DND-41 (cell line): ENCODE measurements around the gene TTLL7.

ENCODE experiments used
- ATAC-seq: fragments of 200-7000 bp; cut with Tn5 transposase; 3 replicates; pipeline ENCODE4 v1.9.1; 2021; ENCODE audit warnings: low read depth; ENCODE audit not compliant: insufficient read depth
- DNase-seq: peaks from one replicate; pipeline ENCODE4 v3.0.0-alpha.2; 2020
- H2AFZ ChIP-seq: 2 replicates; pipeline ENCODE4 v1.6.0; 2012; ENCODE audit warnings: low read depth, low read length
- H3K27ac ChIP-seq: 2 replicates; pipeline ENCODE4 v1.5.1; 2012; ENCODE audit warnings: low read length, inconsistent platforms
- H3K27me3 ChIP-seq: fragments of 200-600 bp; sonication (generic); 2 replicates; pipeline ENCODE4 v1.6.0; 2012; ENCODE audit warnings: low read length, mild to moderate bottlenecking, inconsistent platforms; ENCODE audit not compliant: insufficient read depth, poor library complexity
- H3K36me3 ChIP-seq: 2 replicates; pipeline ENCODE4 v1.5.1; 2012; ENCODE audit warnings: low read length, inconsistent platforms; ENCODE audit not compliant: insufficient read depth
- H3K4me1 ChIP-seq: 2 replicates; pipeline ENCODE4 v1.5.1; 2012; ENCODE audit warnings: mild to moderate bottlenecking, low read length; ENCODE audit not compliant: insufficient read depth
- H3K4me2 ChIP-seq: 2 replicates; pipeline ENCODE4 v1.6.0; 2012; ENCODE audit warnings: mild to moderate bottlenecking, moderate library complexity, low read length, inconsistent platforms; ENCODE audit not compliant: insufficient read depth
- H3K4me3 ChIP-seq, 2 experiments: fragments of 200-600 bp in 1 of 2; shearing (Covaris generic) in 1 of 2; 2 replicates each; pipeline ENCODE4 v1.5.1; 2012 to 2016; ENCODE audit warnings: inconsistent platforms in 2 of 2, low read length in 2 of 2, mild to moderate bottlenecking in 2 of 2, low read depth in 1 of 2, moderate library complexity in 1 of 2
- H3K79me2 ChIP-seq: 2 replicates; pipeline ENCODE4 v1.6.0; 2012; ENCODE audit warnings: low read length, inconsistent platforms; ENCODE audit not compliant: insufficient read depth
- H3K9ac ChIP-seq: 2 replicates; pipeline ENCODE4 v1.6.0; 2012; ENCODE audit warnings: low read depth, mild to moderate bottlenecking, inconsistent platforms, low read length, moderate library complexity
- H3K9me3 ChIP-seq: 2 replicates; pipeline ENCODE4 v1.5.1; 2012; ENCODE audit warnings: low read length, moderate library complexity, mild to moderate bottlenecking, inconsistent platforms; ENCODE audit not compliant: insufficient read depth, severe bottlenecking
- H4K20me1 ChIP-seq: 2 replicates; pipeline ENCODE4 v1.6.0; 2012; ENCODE audit warnings: low read length; ENCODE audit not compliant: insufficient read depth
- EZH2 ChIP-seq: IDR thresholded peaks from 3 replicates; pipeline ENCODE4 v1.6.1; 2012; ENCODE audit warnings: borderline replicate concordance, low read depth, mild to moderate bottlenecking, moderate library complexity, low read length, inconsistent platforms; ENCODE audit not compliant: severe bottlenecking
- TF ChIP-seq, protein P1 (sequence below): IDR thresholded peaks from 2 replicates; pipeline ENCODE4 v1.5.1; 2012; ENCODE audit warnings: borderline replicate concordance, low read length, moderate library complexity, mild to moderate bottlenecking; ENCODE audit not compliant: poor library complexity, severe bottlenecking; ENCODE audit errors: extremely low read depth

Gene TTLL7

DNA sequence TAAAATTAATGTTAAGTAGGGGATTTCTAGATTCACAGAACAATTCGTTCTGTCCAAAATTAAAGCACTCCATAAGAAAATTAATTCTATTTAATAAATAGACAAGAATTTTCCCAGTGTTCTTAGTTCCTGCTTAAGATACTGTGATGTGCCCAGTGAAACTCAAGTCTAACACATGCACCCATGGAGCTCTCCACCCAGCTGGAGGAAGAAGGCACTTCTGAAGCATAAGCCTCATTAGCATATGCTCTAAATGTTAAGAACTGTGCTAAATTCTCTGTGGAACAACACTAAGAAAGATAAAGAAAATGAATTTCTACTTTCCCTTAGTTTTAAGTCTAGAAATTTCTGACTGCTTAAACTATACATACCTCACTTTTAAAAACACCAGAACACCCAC is 71.2 kb downstream of the TTLL7 start:
- H3K4me1 ChIP-seq, result no peaks in the 10 kb centered on the region
- H3K4me3 ChIP-seq, result no peak overlapping the region
- no peak overlapping the region for H3K27ac ChIP-seq
- DNase-seq (no peak), ATAC-seq (no peak)
- no peak overlapping the region for H3K4me2 ChIP-seq
- TF ChIP-seq, protein P1, sequence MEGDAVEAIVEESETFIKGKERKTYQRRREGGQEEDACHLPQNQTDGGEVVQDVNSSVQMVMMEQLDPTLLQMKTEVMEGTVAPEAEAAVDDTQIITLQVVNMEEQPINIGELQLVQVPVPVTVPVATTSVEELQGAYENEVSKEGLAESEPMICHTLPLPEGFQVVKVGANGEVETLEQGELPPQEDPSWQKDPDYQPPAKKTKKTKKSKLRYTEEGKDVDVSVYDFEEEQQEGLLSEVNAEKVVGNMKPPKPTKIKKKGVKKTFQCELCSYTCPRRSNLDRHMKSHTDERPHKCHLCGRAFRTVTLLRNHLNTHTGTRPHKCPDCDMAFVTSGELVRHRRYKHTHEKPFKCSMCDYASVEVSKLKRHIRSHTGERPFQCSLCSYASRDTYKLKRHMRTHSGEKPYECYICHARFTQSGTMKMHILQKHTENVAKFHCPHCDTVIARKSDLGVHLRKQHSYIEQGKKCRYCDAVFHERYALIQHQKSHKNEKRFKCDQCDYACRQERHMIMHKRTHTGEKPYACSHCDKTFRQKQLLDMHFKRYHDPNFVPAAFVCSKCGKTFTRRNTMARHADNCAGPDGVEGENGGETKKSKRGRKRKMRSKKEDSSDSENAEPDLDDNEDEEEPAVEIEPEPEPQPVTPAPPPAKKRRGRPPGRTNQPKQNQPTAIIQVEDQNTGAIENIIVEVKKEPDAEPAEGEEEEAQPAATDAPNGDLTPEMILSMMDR, result no peak
- H3K9ac ChIP-seq, result no peak overlapping the region
- H3K27me3 ChIP-seq, result peaks cover 3% of the 10 kb centered on the region
- no peak overlapping the region for H2AFZ ChIP-seq
- H4K20me1 ChIP-seq, result no peaks in the 10 kb centered on the region
- no peaks in the 10 kb centered on the region for H3K9me3 ChIP-seq
- H3K36me3 ChIP-seq, result no peaks in the 10 kb centered on the region
- no peaks in the 10 kb centered on the region for H3K79me2 ChIP-seq

DNA sequence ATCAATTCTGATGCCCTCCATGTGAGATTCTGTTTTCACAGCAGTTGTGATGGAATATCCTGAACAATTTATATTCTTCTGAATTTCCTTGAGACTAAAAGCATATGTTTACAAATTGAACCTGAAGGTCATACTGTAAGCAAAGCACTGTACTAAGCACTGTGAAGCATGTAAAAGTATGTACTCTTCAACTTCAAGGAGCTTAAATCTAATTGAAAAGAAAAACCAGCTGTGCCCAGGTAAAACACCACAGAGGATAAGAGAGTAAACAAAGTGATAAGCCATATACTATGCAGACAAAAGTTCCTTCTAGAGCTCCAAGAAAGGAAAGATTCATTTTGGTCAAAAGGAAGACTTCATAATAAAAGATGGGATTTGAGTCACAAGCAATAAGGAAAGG is 71.9 kb downstream of the TTLL7 start:
- Histone ChIP-seq H3K9ac (no peak overlapping the region), H3K36me3 (no peaks in the 10 kb centered on the region), H4K20me1 (no peaks in the 10 kb centered on the region), H3K9me3 (no peaks in the 10 kb centered on the region), H2AFZ (no peak overlapping the region), H3K4me1 (no peaks in the 10 kb centered on the region), H3K79me2 (no peaks in the 10 kb centered on the region), H3K4me3 (no peak overlapping the region), H3K27ac (no peak overlapping the region), H3K27me3 (peaks cover 3% of the 10 kb centered on the region), H3K4me2 (no peak overlapping the region)
- ATAC-seq (no peak), DNase-seq (no peak)
- TF ChIP-seq EZH2, result no peak
- TF ChIP-seq, protein P1, result no peak

DNA sequence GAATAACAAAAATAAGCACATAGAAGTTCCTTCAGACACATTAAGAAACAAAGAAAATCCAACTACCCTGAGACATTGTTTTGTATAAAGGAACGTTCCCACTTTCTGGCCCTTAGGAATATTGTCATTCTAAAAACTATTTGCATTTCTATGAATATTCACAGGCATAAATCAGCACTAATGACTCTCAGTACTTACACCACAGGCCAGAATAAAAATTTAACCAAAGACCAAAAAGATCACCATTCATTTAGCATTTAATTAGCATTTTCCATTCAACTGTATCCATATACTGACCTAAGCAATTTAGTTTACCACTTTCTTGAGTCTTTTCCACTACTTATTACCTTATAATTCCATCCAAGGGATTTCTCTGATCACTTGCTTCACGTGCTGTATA is 75.4 kb downstream of the TTLL7 start:
- H3K9ac ChIP-seq, result no peak overlapping the region
- no peaks in the 10 kb centered on the region for H4K20me1 ChIP-seq
- no peaks in the 10 kb centered on the region for H3K9me3 ChIP-seq
- TF ChIP-seq EZH2, result no peak
- TF ChIP-seq, protein P1, result no peak
- H3K4me2 ChIP-seq, result no peak overlapping the region
- no peaks in the 10 kb centered on the region for H3K36me3 ChIP-seq
- DNase-seq (no peak), ATAC-seq (no peak)
- H3K4me3 ChIP-seq, result no peak overlapping the region
- H3K27ac ChIP-seq, result no peak overlapping the region
- H2AFZ ChIP-seq, result no peak overlapping the region
- H3K4me1 ChIP-seq, result no peaks in the 10 kb centered on the region
- H3K27me3 ChIP-seq, result peaks cover 3% of the 10 kb centered on the region
- no peaks in the 10 kb centered on the region for H3K79me2 ChIP-seq

DNA sequence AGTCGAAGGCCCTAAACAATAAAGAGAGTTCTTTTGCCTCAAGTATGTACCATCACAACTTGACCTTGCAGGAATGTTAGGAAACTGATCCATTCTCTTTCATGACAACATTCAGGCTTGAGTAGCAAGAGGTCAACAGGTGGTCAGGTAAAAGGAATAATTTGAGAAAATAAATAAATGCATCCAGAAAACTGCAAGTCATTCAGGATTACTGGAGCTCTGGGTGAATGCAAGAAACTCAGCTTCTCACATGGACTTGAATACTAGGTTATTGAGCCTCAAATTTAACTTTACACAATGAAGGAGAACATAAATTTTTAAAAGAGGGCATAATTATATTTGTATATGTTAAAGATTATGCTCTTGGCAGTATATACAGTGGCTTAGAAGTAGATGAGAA is 76.5 kb downstream of the TTLL7 start:
- Histone ChIP-seq H3K4me2 (no peak overlapping the region), H3K27ac (no peak overlapping the region), H3K4me3 (no peak overlapping the region), H3K27me3 (peaks cover 3% of the 10 kb centered on the region), H3K9me3 (no peaks in the 10 kb centered on the region), H3K9ac (no peak overlapping the region), H4K20me1 (no peaks in the 10 kb centered on the region), H2AFZ (no peak overlapping the region), H3K4me1 (no peaks in the 10 kb centered on the region), H3K79me2 (no peaks in the 10 kb centered on the region), H3K36me3 (no peaks in the 10 kb centered on the region)
- DNase-seq, result no peak
- TF ChIP-seq, protein P1, result no peak
- TF ChIP-seq EZH2, result no peak
- ATAC-seq, result no peak
